Suprapubic skin (tissue), 4 donors: ENCODE measurements around the gene ZNF148.

Source experiments
- EP300 ChIP-seq: sonication (generic); formaldehyde crosslinking; IDR thresholded peaks from one replicate; pipeline ENCODE4 v1.6.1; 2017; ENCODE audit warnings: antibody characterized with exemption
- POLR2A ChIP-seq, 2 donors: fragments of 450-650 bp; IDR thresholded peaks; one replicate each; pipeline ENCODE4 v1.6.1; 2017; ENCODE audit warnings: antibody characterized with exemption in 2 of 2, mild to moderate bottlenecking in 2 of 2, moderate library complexity in 2 of 2
- POLR2AphosphoS5 ChIP-seq, 3 donors: sonication (generic); formaldehyde crosslinking; IDR thresholded peaks; one replicate each; pipeline ENCODE4 v1.6.1; 2017; ENCODE audit warnings: antibody characterized with exemption in 3 of 3
- TF ChIP-seq, protein P1 (sequence below), 2 donors: fragments of 200-600 bp in 1 of 2; fragments of 450-650 bp in 1 of 2; sonication (generic) in 1 of 2; IDR thresholded peaks; one replicate each; pipeline ENCODE4 v1.5.1; 2016 to 2019; ENCODE audit warnings: antibody characterized with exemption in 2 of 2, mild to moderate bottlenecking in 1 of 2, moderate library complexity in 1 of 2

GRCh38 chr3:125261031-125261430 is 114.1 kb downstream of the ZNF148 start:
- TF ChIP-seq, protein P1, sequence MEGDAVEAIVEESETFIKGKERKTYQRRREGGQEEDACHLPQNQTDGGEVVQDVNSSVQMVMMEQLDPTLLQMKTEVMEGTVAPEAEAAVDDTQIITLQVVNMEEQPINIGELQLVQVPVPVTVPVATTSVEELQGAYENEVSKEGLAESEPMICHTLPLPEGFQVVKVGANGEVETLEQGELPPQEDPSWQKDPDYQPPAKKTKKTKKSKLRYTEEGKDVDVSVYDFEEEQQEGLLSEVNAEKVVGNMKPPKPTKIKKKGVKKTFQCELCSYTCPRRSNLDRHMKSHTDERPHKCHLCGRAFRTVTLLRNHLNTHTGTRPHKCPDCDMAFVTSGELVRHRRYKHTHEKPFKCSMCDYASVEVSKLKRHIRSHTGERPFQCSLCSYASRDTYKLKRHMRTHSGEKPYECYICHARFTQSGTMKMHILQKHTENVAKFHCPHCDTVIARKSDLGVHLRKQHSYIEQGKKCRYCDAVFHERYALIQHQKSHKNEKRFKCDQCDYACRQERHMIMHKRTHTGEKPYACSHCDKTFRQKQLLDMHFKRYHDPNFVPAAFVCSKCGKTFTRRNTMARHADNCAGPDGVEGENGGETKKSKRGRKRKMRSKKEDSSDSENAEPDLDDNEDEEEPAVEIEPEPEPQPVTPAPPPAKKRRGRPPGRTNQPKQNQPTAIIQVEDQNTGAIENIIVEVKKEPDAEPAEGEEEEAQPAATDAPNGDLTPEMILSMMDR (IDR thresholded peaks at IDR 0.05) = no peak
- TF ChIP-seq POLR2AphosphoS5 (IDR thresholded peaks at IDR 0.05) = no peak
- TF ChIP-seq POLR2A (IDR thresholded peaks at IDR 0.05) = no peak
- TF ChIP-seq EP300 = no peak
